DMS53 treated with DMSO at 0.1 percent for 48 hours (cell line): ENCODE data around the gene FOXI1.

Experiments
- DNase-seq: peaks from one replicate; lab custom pipeline; 2025; ENCODE audit not compliant: unreplicated experiment; lab: John Stamatoyannopoulos, UW

Gene FOXI1

GRCh38 chr5:170105642-170106611 is at the start of gene FOXI1:
TSS of gene FOXI1 (plus strand) at chr5:170105897. CDS start at chr5:170105958, 61 bp downstream.
- DNase-seq, result no peak

GRCh38 chr5:170056561-170057267 is 49.0 kb upstream of the FOXI1 start:
- DNase-seq, result no peak

- DNase-seq, result no peak
Measured at GRCh38 chr5:170057311-170057710, 48.4 kb upstream of the FOXI1 start.

GRCh38 chr5:170059221-170059620 is 46.5 kb upstream of the FOXI1 start:
- no peak for DNase-seq

- no peak for DNase-seq
Measured at GRCh38 chr5:170067152-170067551, 38.5 kb upstream of the FOXI1 start.

- DNase-seq, result no peak
Measured at GRCh38 chr5:170067574-170068170, 38.0 kb upstream of the FOXI1 start.

GRCh38 chr5:170069512-170069911 is 36.2 kb upstream of the FOXI1 start:
- no peak for DNase-seq

- DNase-seq, result no peak
Measured at GRCh38 chr5:170070556-170071412, 34.9 kb upstream of the FOXI1 start.

GRCh38 chr5:170071748-170072147 is 33.9 kb upstream of the FOXI1 start:
- no peak for DNase-seq

- no peak for DNase-seq
Measured at GRCh38 chr5:170075696-170076095, 30.0 kb upstream of the FOXI1 start.

- no peak for DNase-seq
Measured at GRCh38 chr5:170076211-170076610, 29.5 kb upstream of the FOXI1 start.

- no peak for DNase-seq
Measured at GRCh38 chr5:170076739-170077138, 29.0 kb upstream of the FOXI1 start.

GRCh38 chr5:170077526-170077925 is 28.2 kb upstream of the FOXI1 start:
- DNase-seq, result no peak

GRCh38 chr5:170078458-170078857 is 27.2 kb upstream of the FOXI1 start:
- DNase-seq, result no peak

- DNase-seq, result no peak
Measured at GRCh38 chr5:170078931-170079330, 26.8 kb upstream of the FOXI1 start.

- DNase-seq, result no peak
Measured at GRCh38 chr5:170080217-170080616, 25.5 kb upstream of the FOXI1 start.

GRCh38 chr5:170080786-170081445 is 24.8 kb upstream of the FOXI1 start:
- DNase-seq, result no peak

GRCh38 chr5:170081616-170082015 is 24.1 kb upstream of the FOXI1 start:
- DNase-seq, result no peak

- no peak for DNase-seq
Measured at GRCh38 chr5:170082701-170083100, 23.0 kb upstream of the FOXI1 start.

- no peak for DNase-seq
Measured at GRCh38 chr5:170087168-170087817, 18.4 kb upstream of the FOXI1 start.
